Uterus (tissue), 4 donors: Measurements from ENCODE around the gene NKX1-2. TPM values are rescaled to one million over a fixed set of nuclear protein-coding genes. Genes with fewer than 3 reads are reported as not detected.

Experiments
- DNase-seq, 2 donors: peaks; one replicate each; pipeline ENCODE4 v3.0.0-alpha.2; 2019 to 2020
- H3K27ac ChIP-seq, 2 donors: fragments of 200-600 bp; sonication (generic); 1 replicate in 1 of 2; 2 replicates in 1 of 2; pipeline ENCODE4 v1.5.1; 2016 to 2018
- H3K27me3 ChIP-seq, 2 donors: fragments of 200-600 bp; sonication (generic); one replicate each; pipeline ENCODE4 v1.5.1; 2018 to 2019; ENCODE audit warnings: control low read depth in 1 of 2
- H3K36me3 ChIP-seq, 2 donors: fragments of 200-600 bp; sonication (generic); one replicate each; pipeline ENCODE4 v1.5.1; 2019; ENCODE audit warnings: control low read depth in 1 of 2
- H3K4me1 ChIP-seq, 2 donors: fragments of 200-600 bp; sonication (generic); one replicate each; pipeline ENCODE4 v1.5.1; 2018 to 2019; ENCODE audit warnings: control low read depth in 1 of 2
- H3K4me3 ChIP-seq, 2 donors: fragments of 200-600 bp; sonication (generic); 1 replicate in 1 of 2; 2 replicates in 1 of 2; pipeline ENCODE4 v1.5.1; 2018 to 2019; ENCODE audit warnings: mild to moderate bottlenecking in 1 of 2
- H3K9me3 ChIP-seq, 2 donors: fragments of 200-600 bp; sonication (generic); one replicate each; pipeline ENCODE4 v1.5.1; 2019; ENCODE audit warnings: control low read depth in 1 of 2
- POLR2A ChIP-seq, 2 donors: fragments of 450-650 bp; IDR thresholded peaks; one replicate each; pipeline ENCODE4 v1.6.1; 2016; ENCODE audit warnings: antibody characterized with exemption in 2 of 2, mild to moderate bottlenecking in 1 of 2, moderate library complexity in 1 of 2
- intact Hi-C: fragments of 100-400 bp; cut with DNase I; formaldehyde crosslinking; loops from one replicate; pipeline ENCODE4 v1.15.1; 2023; ENCODE audit warnings: low total_unique reads
- total RNA-seq, 4 donors: library from RNA; depleted of rRNA in 3 of 4; stranded (reverse); fragments of >200 nt in 3 of 4; gene quantifications; one replicate each; pipeline versions ENCODE4 v1.1.0 to v1.2.4, GENCODE V29; 2014 to 2023
- TF ChIP-seq, protein P1 (sequence below), 4 experiments: fragments of 200-600 bp in 2 of 4; fragments of 450-650 bp in 2 of 4; sonication (generic) in 2 of 4; IDR thresholded peaks; one replicate each; pipeline ENCODE4 v1.5.1; 2016 to 2019; ENCODE audit warnings: antibody characterized with exemption in 4 of 4, mild to moderate bottlenecking in 2 of 4, moderate library complexity in 1 of 4
- donor health status: DM: yes; HTN: yes; CAD: no.

Gene NKX1-2
- total RNA-seq, 4 donors from 2014 or later, result not detected

DNA sequence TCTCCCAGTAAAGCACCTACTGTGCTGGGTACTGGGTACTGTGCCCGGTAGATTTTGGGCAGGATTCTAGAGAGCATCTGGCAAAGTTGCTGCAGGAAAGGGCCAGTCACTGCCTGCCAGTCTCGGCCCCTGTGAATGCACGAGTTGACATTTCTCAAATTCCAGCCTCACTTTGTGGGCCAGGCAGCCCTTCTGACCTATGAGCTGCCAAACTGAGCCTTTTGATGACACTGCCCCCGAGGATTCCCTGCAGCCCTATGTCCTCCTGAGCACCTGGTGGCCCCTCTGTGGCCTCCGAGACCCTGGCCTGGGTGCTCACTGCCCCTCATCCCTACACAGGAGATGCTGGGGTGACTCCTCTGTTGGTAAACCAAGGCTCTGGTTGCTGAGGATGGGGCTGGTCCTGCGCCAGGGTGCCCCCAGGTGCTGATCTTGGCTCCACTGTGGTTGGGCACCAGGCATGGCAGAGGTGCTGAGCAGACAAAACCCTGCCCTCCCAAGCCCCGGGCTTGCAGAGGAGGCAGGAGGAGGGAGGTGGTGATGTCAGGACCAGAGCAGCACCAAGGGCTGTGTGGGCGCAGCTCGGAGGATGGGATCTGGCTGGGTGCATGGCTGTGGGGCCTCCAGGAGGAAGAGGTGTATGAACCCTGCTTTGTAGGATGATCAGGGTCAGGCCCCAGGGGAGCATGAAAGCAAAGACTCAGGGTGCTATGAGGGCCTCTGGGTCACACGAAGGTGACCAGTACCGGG is 28.0 kb upstream of the NKX1-2 start:
- no peaks in the 10 kb centered on the region for H3K4me1 ChIP-seq
- intact Hi-C loops, result no loop called here
- H3K4me3 ChIP-seq, result no peak overlapping the region
- no peaks in the 10 kb centered on the region for H3K27me3 ChIP-seq
- H3K9me3 ChIP-seq, result no peaks in the 10 kb centered on the region
- TF ChIP-seq POLR2A (IDR thresholded peaks at IDR 0.05), result no peak
- TF ChIP-seq, protein P1, sequence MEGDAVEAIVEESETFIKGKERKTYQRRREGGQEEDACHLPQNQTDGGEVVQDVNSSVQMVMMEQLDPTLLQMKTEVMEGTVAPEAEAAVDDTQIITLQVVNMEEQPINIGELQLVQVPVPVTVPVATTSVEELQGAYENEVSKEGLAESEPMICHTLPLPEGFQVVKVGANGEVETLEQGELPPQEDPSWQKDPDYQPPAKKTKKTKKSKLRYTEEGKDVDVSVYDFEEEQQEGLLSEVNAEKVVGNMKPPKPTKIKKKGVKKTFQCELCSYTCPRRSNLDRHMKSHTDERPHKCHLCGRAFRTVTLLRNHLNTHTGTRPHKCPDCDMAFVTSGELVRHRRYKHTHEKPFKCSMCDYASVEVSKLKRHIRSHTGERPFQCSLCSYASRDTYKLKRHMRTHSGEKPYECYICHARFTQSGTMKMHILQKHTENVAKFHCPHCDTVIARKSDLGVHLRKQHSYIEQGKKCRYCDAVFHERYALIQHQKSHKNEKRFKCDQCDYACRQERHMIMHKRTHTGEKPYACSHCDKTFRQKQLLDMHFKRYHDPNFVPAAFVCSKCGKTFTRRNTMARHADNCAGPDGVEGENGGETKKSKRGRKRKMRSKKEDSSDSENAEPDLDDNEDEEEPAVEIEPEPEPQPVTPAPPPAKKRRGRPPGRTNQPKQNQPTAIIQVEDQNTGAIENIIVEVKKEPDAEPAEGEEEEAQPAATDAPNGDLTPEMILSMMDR (IDR thresholded peaks at IDR 0.05), result no peak
- H3K27ac ChIP-seq, result no peak overlapping the region
- no peaks in the 10 kb centered on the region for H3K36me3 ChIP-seq
- DNase-seq, result no peak

DNA sequence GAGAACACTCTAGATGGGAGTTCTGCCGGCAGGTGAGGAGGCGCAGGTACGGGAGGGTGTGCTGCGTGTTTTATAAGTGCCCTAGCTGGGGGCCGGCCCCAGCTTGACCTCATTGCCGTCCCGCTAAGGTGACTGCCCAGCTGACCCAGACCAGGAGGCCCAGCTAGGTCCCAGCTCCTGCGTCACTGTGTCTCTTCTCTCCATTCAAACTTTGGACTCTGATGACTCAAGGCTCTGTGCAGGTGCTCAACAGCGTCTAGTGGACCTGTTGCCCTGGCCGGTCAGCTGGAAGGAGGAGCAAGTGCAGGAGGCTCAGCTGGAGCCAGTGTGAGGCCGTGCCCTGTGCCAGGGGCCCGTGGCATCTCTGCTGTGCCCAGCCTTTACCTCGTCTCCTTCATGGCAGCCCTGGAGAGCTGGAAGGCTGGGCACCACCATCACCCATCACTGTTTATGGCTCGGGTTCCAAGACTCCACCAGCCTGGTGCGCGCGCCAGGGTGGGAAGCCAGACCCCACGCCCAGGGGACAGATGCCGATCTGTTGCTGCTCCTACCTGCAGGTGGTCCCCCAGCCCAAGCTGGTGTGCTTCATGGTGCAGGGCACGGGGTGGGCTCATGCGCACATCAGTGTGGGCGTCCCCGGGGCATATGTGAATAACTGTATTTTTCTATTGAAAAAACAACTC is 26.3 kb upstream of the NKX1-2 start:
- H3K4me3 ChIP-seq, result no peak overlapping the region
- no peak for TF ChIP-seq POLR2A (IDR thresholded peaks at IDR 0.05)
- TF ChIP-seq, protein P1 (IDR thresholded peaks at IDR 0.05), result no peak

DNA sequence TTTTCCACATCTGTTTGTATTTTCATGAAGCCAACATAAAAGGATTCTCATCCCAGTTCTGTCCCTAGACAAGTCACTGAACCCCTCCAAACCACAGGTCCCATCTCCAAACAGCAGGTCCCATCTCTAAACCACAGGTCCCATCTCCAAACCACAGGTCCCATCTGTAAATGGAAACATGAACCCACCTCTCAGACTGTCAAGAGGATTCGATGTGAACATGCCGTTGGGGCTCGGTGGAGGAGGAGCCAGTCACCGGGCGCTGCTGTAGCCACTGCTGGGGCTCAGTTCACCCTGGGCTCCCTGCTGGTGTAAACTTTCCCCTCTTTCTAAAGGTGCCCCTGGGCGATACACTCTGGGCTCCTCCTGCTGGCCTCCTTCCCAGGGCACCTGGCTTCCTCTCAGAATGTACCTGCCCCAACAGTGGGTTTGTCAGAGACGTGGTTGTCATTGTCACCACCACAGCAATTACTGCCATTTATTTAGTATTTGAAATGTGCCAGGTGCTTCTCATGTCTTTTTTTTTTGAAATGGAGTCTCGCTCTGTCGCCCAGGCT is 24.8 kb upstream of the NKX1-2 start:
- H3K4me3 ChIP-seq, result no peak overlapping the region
- no peak for TF ChIP-seq POLR2A (IDR thresholded peaks at IDR 0.05)
- TF ChIP-seq, protein P1 (IDR thresholded peaks at IDR 0.05), result no peak
- no peak for DNase-seq
- intact Hi-C loops, result no loop called here
- H3K4me1 ChIP-seq, result no peaks in the 10 kb centered on the region
- H3K27me3 ChIP-seq, result no peaks in the 10 kb centered on the region
- H3K36me3 ChIP-seq, result no peaks in the 10 kb centered on the region
- H3K27ac ChIP-seq, result no peak overlapping the region
- no peaks in the 10 kb centered on the region for H3K9me3 ChIP-seq

More for the DNA sequence above, 26.3 kb upstream of the NKX1-2 start:
- no peaks in the 10 kb centered on the region for H3K36me3 ChIP-seq
- intact Hi-C loops, result no loop called here
- H3K9me3 ChIP-seq, result no peaks in the 10 kb centered on the region
- no peak overlapping the region for H3K27ac ChIP-seq
- no peaks in the 10 kb centered on the region for H3K4me1 ChIP-seq
- no peak for DNase-seq
- no peaks in the 10 kb centered on the region for H3K27me3 ChIP-seq

DNA sequence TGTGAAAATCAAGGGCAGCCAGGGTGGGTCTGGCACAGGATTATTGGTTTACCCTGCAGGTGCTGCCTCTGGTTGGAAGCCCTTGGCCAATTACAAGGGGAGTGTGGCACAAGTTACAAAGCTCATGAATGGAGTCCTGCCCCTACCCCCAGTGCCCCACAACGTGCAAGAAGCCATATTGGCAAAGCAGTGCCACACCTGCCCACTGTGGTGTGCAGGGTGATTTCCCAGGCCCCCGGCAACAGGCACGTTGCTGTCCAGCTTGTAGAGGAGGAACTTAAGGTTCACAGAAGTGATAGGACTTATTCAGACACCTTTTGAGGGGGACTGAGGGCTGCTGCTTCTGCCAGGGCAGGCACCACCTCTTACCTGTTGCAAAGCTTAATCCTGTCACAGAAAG is 23.2 kb upstream of the NKX1-2 start:
- no peak overlapping the region for H3K27ac ChIP-seq
- H3K4me1 ChIP-seq, result no peaks in the 10 kb centered on the region
- H3K36me3 ChIP-seq, result no peaks in the 10 kb centered on the region
- intact Hi-C loops, result no loop called here
- no peak overlapping the region for H3K4me3 ChIP-seq
- H3K27me3 ChIP-seq, result no peaks in the 10 kb centered on the region
- no peak for TF ChIP-seq POLR2A (IDR thresholded peaks at IDR 0.05)
- TF ChIP-seq, protein P1 (IDR thresholded peaks at IDR 0.05), result no peak
- no peaks in the 10 kb centered on the region for H3K9me3 ChIP-seq
- DNase-seq, result no peak

DNA sequence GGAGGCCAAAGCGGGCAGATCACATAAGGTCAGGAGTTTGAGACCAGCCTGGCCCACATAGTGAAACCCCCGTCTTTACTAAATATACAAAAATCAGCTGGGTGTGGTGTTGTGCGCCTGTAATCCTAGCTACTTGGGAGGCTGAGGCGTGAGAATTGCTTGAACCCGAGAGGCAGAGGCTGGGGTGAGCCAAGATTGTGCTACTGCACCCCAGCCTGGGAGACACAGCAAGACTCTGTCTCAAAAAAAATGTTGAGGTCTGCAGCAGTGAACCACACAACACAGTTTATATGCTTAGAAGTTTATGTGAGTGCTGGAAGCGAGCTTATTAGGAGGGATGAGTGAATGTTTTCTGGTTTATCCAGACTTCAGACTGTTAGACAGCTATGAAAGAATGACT is 22.2 kb upstream of the NKX1-2 start:
- intact Hi-C loops, result no loop called here
- H3K27me3 ChIP-seq, result no peaks in the 10 kb centered on the region
- no peak overlapping the region for H3K4me3 ChIP-seq

More for the DNA sequence above, 22.2 kb upstream of the NKX1-2 start:
- TF ChIP-seq, protein P1 (IDR thresholded peaks at IDR 0.05), result no peak
- no peak for TF ChIP-seq POLR2A (IDR thresholded peaks at IDR 0.05)
- Histone ChIP-seq H3K36me3 (no peaks in the 10 kb centered on the region), H3K27ac (no peak overlapping the region), H3K9me3 (no peaks in the 10 kb centered on the region), H3K4me1 (no peaks in the 10 kb centered on the region)
- DNase-seq, result no peak
